Smooth muscle cell of the pulmonary artery (primary cell): ENCODE data around the gene ENDOV. TPM values are rescaled to one million over a fixed set of nuclear protein-coding genes. Genes with fewer than 3 reads are reported as not detected.

ENCODE experiments used
- total RNA-seq: library from RNA; depleted of rRNA; stranded (reverse); fragments of >200 nt; gene quantifications from 2 replicates; pipeline ENCODE4 v1.2.3, GENCODE V29; 2014

Gene ENDOV
- 28.3 and 35.6 TPM in 2 replicates for total RNA-seq

DNA sequence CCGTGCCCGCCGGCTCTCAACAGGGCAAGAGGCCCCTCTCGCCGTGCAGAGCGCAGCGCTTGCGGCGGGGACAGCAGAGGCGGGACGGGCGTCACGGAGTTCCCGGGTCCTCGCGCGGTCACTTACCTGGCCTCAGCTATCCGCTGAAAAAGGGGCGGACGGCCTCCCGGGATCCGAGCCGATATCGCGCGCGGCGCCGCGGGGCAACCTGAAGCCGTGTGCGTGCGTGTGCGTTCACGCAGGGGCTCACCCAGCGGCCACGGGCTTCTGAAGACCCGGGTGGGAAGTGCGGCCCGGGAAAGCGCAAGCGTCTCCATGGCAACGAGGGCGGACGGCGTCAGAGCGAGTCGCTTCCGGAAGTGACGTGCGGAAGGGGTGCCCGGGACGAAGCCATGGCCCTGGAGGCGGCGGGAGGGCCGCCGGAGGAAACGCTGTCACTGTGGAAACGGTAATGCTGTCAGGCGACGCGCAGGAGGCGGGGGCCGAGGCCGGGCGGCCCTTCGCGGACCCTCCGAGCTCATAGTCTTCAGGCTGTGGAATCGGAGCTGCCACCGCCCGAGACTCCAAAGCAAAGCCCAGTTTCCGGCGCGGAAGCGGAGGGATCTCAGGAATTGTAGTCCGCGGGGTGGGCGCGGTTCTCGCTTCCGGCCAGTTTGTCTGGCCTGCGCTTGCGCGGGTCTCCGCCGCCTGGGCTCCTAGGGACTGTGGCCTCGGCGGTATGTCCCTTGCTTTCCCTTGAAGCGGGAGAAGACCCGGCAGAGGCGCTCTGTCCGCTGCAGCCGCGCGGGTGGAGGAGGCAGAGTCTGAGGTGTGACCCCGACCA is at the start of gene ENDOV:
Gene ENDOV (plus strand): TSS at position 365 of the 823 bp plus-strand sequence. CDS start 28 bp downstream, at position 393.

GRCh38 chr17:80475910-80476876 is 61.2 kb downstream of the ENDOV start, which contains the start of gene NPTX1:
TSS of gene NPTX1 (minus strand) at chr17:80476607. CDS start at chr17:80476446, 161 bp downstream.

Other genes starting within 250 kb of the ENDOV start
- 0.03 TPM in 1 of 2 replicates, not detected in the other for gene CARD14, start 245.1 kb upstream of the ENDOV start, total RNA-seq
- gene SGSH, start 194.8 kb upstream of the ENDOV start, total RNA-seq = 11.0 and 25.1 TPM in 2 replicates
- 12.4 and 19.0 TPM in 2 replicates for gene SLC26A11, start 194.7 kb upstream of the ENDOV start, total RNA-seq
- gene RNF213, start 154.3 kb upstream of the ENDOV start, total RNA-seq = 189 and 228 TPM in 2 replicates
- 7.7 and 8.0 TPM in 2 replicates for gene NPTX1, start 61.4 kb downstream of the ENDOV start, total RNA-seq
- 32.2 and 48.7 TPM in 2 replicates for gene RPTOR, start 129.7 kb downstream of the ENDOV start, total RNA-seq